ENCODE data around the gene TSC22D2. TPM values are rescaled to one million over a fixed set of nuclear protein-coding genes. Genes with fewer than 3 reads are reported as not detected.

Gene TSC22D2
- polyA plus RNA-seq, 3 donors, result 5.1 to 12.9 (median 5.7) TPM

DNA sequence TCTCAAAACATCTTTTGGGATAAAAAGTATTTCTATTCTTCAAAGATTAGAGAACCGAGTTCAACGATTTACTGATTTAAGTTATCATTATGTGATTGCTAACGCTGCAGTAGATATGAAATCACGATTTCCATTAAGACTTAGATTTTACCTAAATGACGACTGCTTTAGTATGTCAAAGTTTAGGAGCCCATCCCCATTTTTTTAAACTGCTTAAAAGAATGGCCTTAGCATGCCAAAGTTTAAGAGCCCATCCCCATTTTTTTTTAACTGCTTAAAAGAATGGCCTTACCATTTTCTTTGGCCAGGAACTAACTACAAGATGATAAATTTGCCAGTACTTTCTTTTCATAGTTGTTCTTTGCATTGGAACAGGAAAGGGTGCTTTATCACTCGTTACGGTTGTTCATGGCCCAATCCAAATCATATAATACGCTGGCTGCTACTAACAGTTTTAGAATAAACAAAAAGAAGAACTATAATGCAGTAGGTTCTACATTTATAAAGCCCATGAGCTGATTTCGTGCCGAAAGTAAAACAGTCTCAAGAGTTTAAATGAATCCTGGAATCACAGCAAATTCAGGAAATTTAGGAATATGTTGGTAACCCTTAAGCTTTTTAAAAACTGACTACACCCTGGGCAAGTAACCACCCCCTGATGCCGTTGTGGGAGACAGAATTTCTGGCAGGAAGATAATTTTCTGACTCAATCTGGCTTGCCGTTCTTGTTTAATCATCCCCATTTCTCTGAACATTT is 869 bp upstream of the TSC22D2 start:
- peak in 2 of 3 donors; percentile 8 to 29 for DNase-seq
- peak overlapping the region; percentile 97 to 99 (median 98) for H3K27ac Mint-ChIP-seq

DNA sequence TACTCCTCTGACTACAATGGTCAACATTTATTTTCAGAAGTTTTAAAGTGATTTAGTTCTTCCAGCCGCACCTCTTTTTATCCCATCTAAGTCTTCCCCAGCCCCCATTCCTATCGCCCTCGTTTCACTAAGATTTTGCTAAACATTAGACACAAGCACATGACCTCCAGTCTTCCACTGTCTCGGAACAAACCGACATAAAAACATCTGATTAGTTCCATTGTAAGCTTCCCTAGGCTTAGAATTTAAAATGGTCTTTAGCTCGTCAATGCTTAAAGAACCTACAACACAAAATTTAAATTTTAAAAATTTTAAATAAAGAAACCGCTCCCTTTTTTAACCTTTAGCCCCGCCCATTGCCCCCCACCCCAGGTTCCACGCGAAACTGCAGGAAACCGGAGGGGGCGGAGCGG is 284 bp upstream of the TSC22D2 start:
- peaks cover 0 to 1% (median 0%) of the 10 kb centered on the region in 3 donors for H3K27me3 Mint-ChIP-seq (ENCODE audit: low read depth in 3 of 3)
- WGBS (ENCODE audit: insufficient coverage), result 0% methylated on average over 11 of the region's 13 CpGs
- Histone ChIP-seq H3K36me3 (replicated peaks in 1 of 2; ENCODE audit: control insufficient read depth in 1 of 2, insufficient read depth in 2 of 2, low read length in 2 of 2) (no peaks in the 10 kb centered on the region), H3K9ac (ENCODE audit: insufficient read depth, low read length, poor library complexity, severe bottlenecking) (peak overlapping the region; percentile 88), H3K4me3 (replicated peaks in 1 of 3; ENCODE audit: low read depth in 2 of 3, low read length in 3 of 3) (peak overlapping the region; percentile 79 to 98 (median 93)), H3K9me3 (replicated peaks in 1 of 2; ENCODE audit: control insufficient read depth in 1 of 2, insufficient read depth in 1 of 2, low read length in 2 of 2) (no peaks in the 10 kb centered on the region), H2AFZ (ENCODE audit: insufficient read depth, low read depth, low read length, poor library complexity, severe bottlenecking) (peak overlapping the region; percentile 76), H4K20me1 (ENCODE audit: insufficient read depth, low read length) (peaks cover 40% of the 10 kb centered on the region), H3K4me1 (ENCODE audit: control insufficient read depth in 1 of 2, insufficient read depth in 2 of 2, low read length in 2 of 2) (peaks cover 25 to 31% of the 10 kb centered on the region in 2 donors), H3K27me3 (ENCODE audit: control insufficient read depth in 2 of 2, insufficient read depth in 2 of 2, low read length in 2 of 2) (no peaks in the 10 kb centered on the region), H3K4me2 (replicated peaks; ENCODE audit: extremely low read depth, low read length, poor library complexity, severe bottlenecking) (peak overlapping the region; percentile 82), H3K27ac (ENCODE audit: low read depth in 1 of 2, low read length in 2 of 2) (peak overlapping the region; percentile 92 to 99), H3K79me2 (ENCODE audit: insufficient read depth, low read length) (peaks cover 33% of the 10 kb centered on the region)
- no peak for DNase-seq
- intact Hi-C loops (cut with micrococcal nuclease), result loop anchor here (1.0 to 10.0 kb wide), 5 partner anchors 23 to 357 kb away; partner anchors contain the start of genes EIF2A (in 2 of the 2), SERP1 (in 2 of the 2), SELENOT (in 1 of the 2) and SIAH2 (in 1 of the 2)
- peaks cover 17% of the 10 kb centered on the region for H3K4me1 Mint-ChIP-seq
- H3K9me3 Mint-ChIP-seq, result peaks cover 0 to 2% (median 0%) of the 10 kb centered on the region in 7 donors
- H3K4me3 Mint-ChIP-seq, result peak overlapping the region; percentile 98 to 99
- peak overlapping the region; percentile 97 to 99 (median 98) for H3K27ac Mint-ChIP-seq
- no peaks in the 10 kb centered on the region for H3K36me3 Mint-ChIP-seq
- TF ChIP-seq, protein P1, sequence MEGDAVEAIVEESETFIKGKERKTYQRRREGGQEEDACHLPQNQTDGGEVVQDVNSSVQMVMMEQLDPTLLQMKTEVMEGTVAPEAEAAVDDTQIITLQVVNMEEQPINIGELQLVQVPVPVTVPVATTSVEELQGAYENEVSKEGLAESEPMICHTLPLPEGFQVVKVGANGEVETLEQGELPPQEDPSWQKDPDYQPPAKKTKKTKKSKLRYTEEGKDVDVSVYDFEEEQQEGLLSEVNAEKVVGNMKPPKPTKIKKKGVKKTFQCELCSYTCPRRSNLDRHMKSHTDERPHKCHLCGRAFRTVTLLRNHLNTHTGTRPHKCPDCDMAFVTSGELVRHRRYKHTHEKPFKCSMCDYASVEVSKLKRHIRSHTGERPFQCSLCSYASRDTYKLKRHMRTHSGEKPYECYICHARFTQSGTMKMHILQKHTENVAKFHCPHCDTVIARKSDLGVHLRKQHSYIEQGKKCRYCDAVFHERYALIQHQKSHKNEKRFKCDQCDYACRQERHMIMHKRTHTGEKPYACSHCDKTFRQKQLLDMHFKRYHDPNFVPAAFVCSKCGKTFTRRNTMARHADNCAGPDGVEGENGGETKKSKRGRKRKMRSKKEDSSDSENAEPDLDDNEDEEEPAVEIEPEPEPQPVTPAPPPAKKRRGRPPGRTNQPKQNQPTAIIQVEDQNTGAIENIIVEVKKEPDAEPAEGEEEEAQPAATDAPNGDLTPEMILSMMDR (IDR thresholded peaks at IDR 0.05), result no peak

More for the DNA sequence above, 869 bp upstream of the TSC22D2 start:
- peak overlapping the region; percentile 98 to 99 for H3K4me3 Mint-ChIP-seq
- TF ChIP-seq, protein P1 (IDR thresholded peaks at IDR 0.05), result no peak
- H3K27me3 Mint-ChIP-seq (ENCODE audit: low read depth in 3 of 3), result peaks cover 0 to 1% (median 0%) of the 10 kb centered on the region in 3 donors
- peaks cover 27% of the 10 kb centered on the region for H3K79me2 ChIP-seq (ENCODE audit: insufficient read depth, low read length)
- H3K27me3 ChIP-seq (ENCODE audit: control insufficient read depth in 2 of 2, insufficient read depth in 2 of 2, low read length in 2 of 2), result no peaks in the 10 kb centered on the region
- intact Hi-C loops (cut with micrococcal nuclease), result loop anchor here (1.0 to 10.0 kb wide), 4 partner anchors 22 to 358 kb away; partner anchors contain the start of genes EIF2A (in 1 of the 2), SELENOT (in 1 of the 2), SERP1 (in 1 of the 2) and SIAH2 (in 1 of the 2)
- H3K9me3 ChIP-seq (replicated peaks in 1 of 2; ENCODE audit: control insufficient read depth in 1 of 2, insufficient read depth in 1 of 2, low read length in 2 of 2), result no peaks in the 10 kb centered on the region
- no peaks in the 10 kb centered on the region for H3K36me3 ChIP-seq (replicated peaks in 1 of 2; ENCODE audit: control insufficient read depth in 1 of 2, insufficient read depth in 2 of 2, low read length in 2 of 2)
- H3K4me1 Mint-ChIP-seq, result peaks cover 11% of the 10 kb centered on the region
- H3K36me3 Mint-ChIP-seq, result no peaks in the 10 kb centered on the region
- peaks cover 35% of the 10 kb centered on the region for H4K20me1 ChIP-seq (ENCODE audit: insufficient read depth, low read length)
- H3K9ac ChIP-seq (ENCODE audit: insufficient read depth, low read length, poor library complexity, severe bottlenecking), result peak overlapping the region; percentile 88
- H2AFZ ChIP-seq (ENCODE audit: insufficient read depth, low read depth, low read length, poor library complexity, severe bottlenecking), result peak overlapping the region; percentile 76
- H3K27ac ChIP-seq (ENCODE audit: low read depth in 1 of 2, low read length in 2 of 2), result peak overlapping the region; percentile 92 to 99
- H3K9me3 Mint-ChIP-seq, result peaks cover 0 to 2% (median 0%) of the 10 kb centered on the region in 7 donors
- WGBS (ENCODE audit: insufficient coverage), result 67% methylated on average over 1 of the region's 12 CpGs
- H3K4me3 ChIP-seq (replicated peaks in 1 of 3; ENCODE audit: low read depth in 2 of 3, low read length in 3 of 3), result peak overlapping the region; percentile 79 to 98 (median 93)
- H3K4me2 ChIP-seq (replicated peaks; ENCODE audit: extremely low read depth, low read length, poor library complexity, severe bottlenecking), result peak overlapping the region; percentile 82
- peaks cover 20 to 25% of the 10 kb centered on the region in 2 donors for H3K4me1 ChIP-seq (ENCODE audit: control insufficient read depth in 1 of 2, insufficient read depth in 2 of 2, low read length in 2 of 2)
